HUES48 (cell line): ENCODE data around the gene ZFYVE21.

Experiments
- H3K27ac ChIP-seq: one replicate; pipeline ENCODE4 v1.7.0; 2013; ENCODE audit warnings: low read depth, low read length, inconsistent platforms
- H3K27me3 ChIP-seq: 2 replicates; pipeline ENCODE4 v1.6.1; 2013; ENCODE audit warnings: mild to moderate bottlenecking, low read length; ENCODE audit not compliant: control insufficient read depth, insufficient read depth
- H3K36me3 ChIP-seq: 2 replicates; pipeline ENCODE4 v1.6.1; 2013; ENCODE audit warnings: low read length; ENCODE audit not compliant: control insufficient read depth, insufficient read depth
- H3K4me1 ChIP-seq: 2 replicates; pipeline ENCODE4 v1.6.1; 2013; ENCODE audit warnings: mild to moderate bottlenecking, low read length; ENCODE audit not compliant: control insufficient read depth, insufficient read depth
- H3K4me3 ChIP-seq: 2 replicates; pipeline ENCODE4 v1.5.1; 2013; ENCODE audit warnings: mild to moderate bottlenecking, low read depth, low read length
- H3K9ac ChIP-seq: 2 replicates; pipeline ENCODE4 v1.6.1; 2013; ENCODE audit warnings: mild to moderate bottlenecking, low read depth, low read length, moderate library complexity
- H3K9me3 ChIP-seq: 2 replicates; pipeline ENCODE4 v1.6.1; 2013; ENCODE audit warnings: low read length; ENCODE audit not compliant: control insufficient read depth, insufficient read depth

ZFYVE21 gene

GRCh38 chr14:103692871-103693270, 22.7 kb upstream of the ZFYVE21 start:
- H3K4me3 ChIP-seq: no peak overlapping the region
- no peaks in the 10 kb centered on the region for H3K9me3 ChIP-seq
- H3K27me3 ChIP-seq: no peaks in the 10 kb centered on the region
- no peak overlapping the region for H3K27ac ChIP-seq
- H3K36me3 ChIP-seq: peaks cover 71% of the 10 kb centered on the region
- no peaks in the 10 kb centered on the region for H3K4me1 ChIP-seq
- no peak overlapping the region for H3K9ac ChIP-seq

- Histone ChIP-seq H3K9me3 (no peaks in the 10 kb centered on the region), H3K4me1 (no peaks in the 10 kb centered on the region), H3K27me3 (no peaks in the 10 kb centered on the region), H3K36me3 (peaks cover 72% of the 10 kb centered on the region), H3K4me3 (no peak overlapping the region), H3K27ac (no peak overlapping the region), H3K9ac (no peak overlapping the region)
These were observed 22.1 kb upstream of the ZFYVE21 start for GRCh38 chr14:103693515-103693914.

GRCh38 chr14:103694572-103695026, 21.0 kb upstream of the ZFYVE21 start:
- Histone ChIP-seq H3K27ac (no peak overlapping the region), H3K9me3 (no peaks in the 10 kb centered on the region), H3K4me3 (no peak overlapping the region), H3K9ac (no peak overlapping the region), H3K36me3 (peaks cover 72% of the 10 kb centered on the region), H3K27me3 (no peaks in the 10 kb centered on the region), H3K4me1 (no peaks in the 10 kb centered on the region)

- no peak overlapping the region for H3K27ac ChIP-seq
- H3K36me3 ChIP-seq: peaks cover 78% of the 10 kb centered on the region
- H3K4me1 ChIP-seq: no peaks in the 10 kb centered on the region
- no peaks in the 10 kb centered on the region for H3K27me3 ChIP-seq
- H3K9ac ChIP-seq: no peak overlapping the region
- no peak overlapping the region for H3K4me3 ChIP-seq
- H3K9me3 ChIP-seq: no peaks in the 10 kb centered on the region
These were observed 20.1 kb upstream of the ZFYVE21 start for GRCh38 chr14:103695296-103696069.

GRCh38 chr14:103696070-103696402, 19.6 kb upstream of the ZFYVE21 start:
- no peak overlapping the region for H3K4me3 ChIP-seq
- H3K4me1 ChIP-seq: no peaks in the 10 kb centered on the region
- H3K27ac ChIP-seq: no peak overlapping the region
- no peaks in the 10 kb centered on the region for H3K9me3 ChIP-seq
- no peak overlapping the region for H3K9ac ChIP-seq
- peaks cover 77% of the 10 kb centered on the region for H3K36me3 ChIP-seq
- H3K27me3 ChIP-seq: no peaks in the 10 kb centered on the region

GRCh38 chr14:103696466-103697071, 19.0 kb upstream of the ZFYVE21 start:
- no peak overlapping the region for H3K9ac ChIP-seq
- H3K27me3 ChIP-seq: no peaks in the 10 kb centered on the region
- no peaks in the 10 kb centered on the region for H3K9me3 ChIP-seq
- H3K27ac ChIP-seq: peak overlapping the region; percentile 1
- H3K4me3 ChIP-seq: no peak overlapping the region
- peaks cover 75% of the 10 kb centered on the region for H3K36me3 ChIP-seq
- no peaks in the 10 kb centered on the region for H3K4me1 ChIP-seq

- Histone ChIP-seq H3K27ac (peak overlapping the region; percentile 10), H3K4me3 (no peak overlapping the region), H3K36me3 (peaks cover 76% of the 10 kb centered on the region), H3K27me3 (no peaks in the 10 kb centered on the region), H3K9ac (no peak overlapping the region), H3K9me3 (no peaks in the 10 kb centered on the region), H3K4me1 (no peaks in the 10 kb centered on the region)
These were observed 18.4 kb upstream of the ZFYVE21 start for GRCh38 chr14:103697206-103697602.

GRCh38 chr14:103697603-103698379, 17.8 kb upstream of the ZFYVE21 start:
- H3K9ac ChIP-seq: no peak overlapping the region
- H3K4me1 ChIP-seq: no peaks in the 10 kb centered on the region
- H3K9me3 ChIP-seq: no peaks in the 10 kb centered on the region
- H3K36me3 ChIP-seq: peaks cover 76% of the 10 kb centered on the region
- no peak overlapping the region for H3K27ac ChIP-seq
- no peaks in the 10 kb centered on the region for H3K27me3 ChIP-seq
- no peak overlapping the region for H3K4me3 ChIP-seq

- peaks cover 76% of the 10 kb centered on the region for H3K36me3 ChIP-seq
- no peaks in the 10 kb centered on the region for H3K27me3 ChIP-seq
- H3K9ac ChIP-seq: no peak overlapping the region
- no peaks in the 10 kb centered on the region for H3K9me3 ChIP-seq
- no peaks in the 10 kb centered on the region for H3K4me1 ChIP-seq
- H3K27ac ChIP-seq: no peak overlapping the region
- no peak overlapping the region for H3K4me3 ChIP-seq
These were observed 17.0 kb upstream of the ZFYVE21 start for GRCh38 chr14:103698380-103699260.

- Histone ChIP-seq H3K36me3 (peaks cover 74% of the 10 kb centered on the region), H3K9me3 (no peaks in the 10 kb centered on the region), H3K9ac (no peak overlapping the region), H3K27me3 (no peaks in the 10 kb centered on the region), H3K4me1 (no peaks in the 10 kb centered on the region), H3K4me3 (no peak overlapping the region), H3K27ac (no peak overlapping the region)
These were observed 16.3 kb upstream of the ZFYVE21 start for GRCh38 chr14:103699261-103699661.
